NOMO-1 treated with DMSO at 0.1 percent for 48 hours (cell line): ENCODE results near the gene BARHL2.

Experiments
- DNase-seq: peaks from one replicate; lab custom pipeline; 2025; ENCODE audit not compliant: unreplicated experiment; lab: John Stamatoyannopoulos, UW

BARHL2 gene

GRCh38 chr1:90710579-90711536 is 6.2 kb downstream of the BARHL2 start:
- no peak for DNase-seq

- no peak for DNase-seq
Measured at GRCh38 chr1:90709535-90709934, 7.6 kb downstream of the BARHL2 start.

- DNase-seq = no peak
Measured at GRCh38 chr1:90708826-90709225, 8.3 kb downstream of the BARHL2 start.

GRCh38 chr1:90708236-90708786 is 8.8 kb downstream of the BARHL2 start:
- DNase-seq = no peak

- no peak for DNase-seq
Measured at GRCh38 chr1:90707363-90707710, 9.8 kb downstream of the BARHL2 start.

- peak; percentile 21 for DNase-seq
Measured at GRCh38 chr1:90706437-90707362, 10.4 kb downstream of the BARHL2 start.

- DNase-seq = no peak
Measured at GRCh38 chr1:90705956-90706355, 11.1 kb downstream of the BARHL2 start.

- no peak for DNase-seq
Measured at GRCh38 chr1:90704817-90705216, 12.3 kb downstream of the BARHL2 start.

GRCh38 chr1:90694846-90695245 is 22.3 kb downstream of the BARHL2 start:
- no peak for DNase-seq

- no peak for DNase-seq
Measured at GRCh38 chr1:90687747-90688146, 29.4 kb downstream of the BARHL2 start.

- no peak for DNase-seq
Measured at GRCh38 chr1:90675161-90675847, 41.8 kb downstream of the BARHL2 start.

- DNase-seq = no peak
Measured at GRCh38 chr1:90671741-90672140, 45.4 kb downstream of the BARHL2 start.

GRCh38 chr1:90671251-90671650 is 45.9 kb downstream of the BARHL2 start:
- no peak for DNase-seq
